H7 (cell line): ENCODE data around the gene HESX1. TPM values are rescaled to one million over a fixed set of nuclear protein-coding genes. Genes with fewer than 3 reads are reported as not detected.
A peak's percentile ranks its signal among the peaks of the same experiment; 100 is the strongest.

Experiments
- DNase-seq: peaks from one replicate; pipeline ENCODE4 v3.0.0; 2012
- H3K27me3 ChIP-seq: 2 replicates; pipeline ENCODE4 v1.6.0; 2011; ENCODE audit warnings: mild to moderate bottlenecking, low read length; ENCODE audit not compliant: control insufficient read depth, insufficient read depth
- H3K36me3 ChIP-seq: replicated peaks from 2 replicates; pipeline ENCODE4 v1.5.1; 2011; ENCODE audit warnings: low read length; ENCODE audit not compliant: control insufficient read depth, insufficient read depth
- H3K4me3 ChIP-seq: 2 replicates; pipeline ENCODE4 v1.5.1; 2011; ENCODE audit warnings: low read depth, mild to moderate bottlenecking, control low read depth, low read length, moderate library complexity; ENCODE audit not compliant: insufficient read depth
- total RNA-seq: library from RNA; depleted of rRNA; stranded (reverse); fragments of >200 nt; shearing (Covaris generic); gene quantifications from 2 replicates; pipeline ENCODE4 v1.2.3, GENCODE V29; 2014

HESX1 gene
- total RNA-seq, 1 experiment from 2014 or later, result 1.9 TPM

DNA sequence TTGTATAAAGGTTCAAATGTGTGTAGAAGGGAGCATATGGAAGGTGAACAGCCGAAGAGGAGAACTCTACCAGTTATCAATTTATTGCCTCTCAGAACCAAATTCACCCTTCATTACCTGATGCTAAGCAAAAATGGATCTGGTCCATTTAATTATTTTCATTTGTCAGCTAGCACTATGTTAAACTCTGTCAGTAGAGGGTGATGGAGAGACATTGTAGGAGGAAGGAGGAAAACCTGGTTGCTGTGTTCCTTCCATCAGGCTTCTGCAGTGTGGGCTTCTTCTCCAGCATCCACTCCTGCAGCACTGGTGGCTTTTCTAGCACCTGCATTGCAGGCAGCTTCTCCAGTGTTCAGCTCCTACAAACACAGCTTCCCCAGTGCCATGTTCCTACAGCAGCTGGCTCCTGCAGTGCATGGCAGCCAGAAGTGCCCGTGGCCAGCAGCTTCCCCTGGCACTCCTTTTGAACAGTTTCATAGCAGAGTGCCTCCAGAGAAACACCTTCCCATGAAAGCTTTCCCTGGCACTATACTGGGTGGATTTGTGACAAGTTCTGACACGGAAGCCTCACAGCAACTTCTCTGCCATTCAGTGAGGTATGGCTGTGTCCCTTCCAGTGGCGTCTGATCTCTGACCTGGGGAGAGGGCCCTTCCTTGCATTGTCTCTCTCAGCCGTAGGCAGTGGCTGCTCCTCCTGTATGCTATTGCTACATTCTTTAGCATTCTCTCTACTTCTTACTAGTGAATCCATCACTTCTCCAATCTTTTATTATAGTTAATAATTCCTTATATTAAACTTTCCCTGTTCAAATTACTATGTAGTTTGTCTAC, 20.0 kb downstream of the HESX1 start:
- H3K36me3 ChIP-seq, result no peaks in the 10 kb centered on the region
- no peaks in the 10 kb centered on the region for H3K27me3 ChIP-seq
- peak; percentile 65 for DNase-seq
- no peak overlapping the region for H3K4me3 ChIP-seq

DNA sequence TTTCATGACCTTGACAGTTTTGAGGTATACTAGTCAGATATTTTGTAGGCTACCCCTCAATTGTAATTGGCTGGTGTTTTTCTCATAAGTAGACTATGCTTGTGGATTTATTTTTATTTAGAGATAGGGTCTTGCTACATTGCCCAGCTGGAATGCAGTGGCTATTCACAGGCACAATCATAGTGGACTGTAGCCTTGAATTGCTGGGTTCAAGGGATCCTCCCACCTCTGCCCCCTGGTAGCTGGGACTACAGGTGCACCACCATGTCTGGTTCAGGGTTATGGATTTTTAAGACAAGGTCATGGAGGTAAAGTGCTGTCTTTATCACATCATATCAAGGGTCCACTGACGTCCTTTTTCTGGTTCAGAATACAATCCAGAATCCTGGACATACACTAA, 23.7 kb downstream of the HESX1 start:
- H3K27me3 ChIP-seq, result no peaks in the 10 kb centered on the region
- no peak for DNase-seq
- H3K4me3 ChIP-seq, result no peak overlapping the region
- H3K36me3 ChIP-seq, result no peaks in the 10 kb centered on the region

DNA sequence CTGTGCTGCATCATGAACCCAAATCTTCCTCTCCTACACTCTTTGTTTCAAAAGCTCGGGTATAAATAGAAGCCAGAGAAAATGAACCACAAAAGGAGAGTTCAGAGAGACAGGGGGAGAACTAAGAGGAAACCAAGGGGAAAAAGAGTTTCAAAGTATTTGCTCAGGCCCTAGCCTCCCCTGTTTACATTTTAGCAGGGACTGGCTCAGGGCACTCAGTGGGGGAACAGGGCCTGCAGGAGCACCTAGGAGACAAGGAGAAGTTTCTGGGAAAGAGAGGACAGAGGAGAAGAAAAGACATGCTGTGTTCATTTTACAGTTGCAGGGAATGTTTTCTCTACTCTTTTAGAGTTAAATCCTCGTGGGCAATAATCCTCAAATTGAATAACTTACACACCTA, 26.1 kb downstream of the HESX1 start:
- Histone ChIP-seq H3K27me3 (no peaks in the 10 kb centered on the region), H3K4me3 (no peak overlapping the region), H3K36me3 (no peaks in the 10 kb centered on the region)
- DNase-seq, result no peak

DNA sequence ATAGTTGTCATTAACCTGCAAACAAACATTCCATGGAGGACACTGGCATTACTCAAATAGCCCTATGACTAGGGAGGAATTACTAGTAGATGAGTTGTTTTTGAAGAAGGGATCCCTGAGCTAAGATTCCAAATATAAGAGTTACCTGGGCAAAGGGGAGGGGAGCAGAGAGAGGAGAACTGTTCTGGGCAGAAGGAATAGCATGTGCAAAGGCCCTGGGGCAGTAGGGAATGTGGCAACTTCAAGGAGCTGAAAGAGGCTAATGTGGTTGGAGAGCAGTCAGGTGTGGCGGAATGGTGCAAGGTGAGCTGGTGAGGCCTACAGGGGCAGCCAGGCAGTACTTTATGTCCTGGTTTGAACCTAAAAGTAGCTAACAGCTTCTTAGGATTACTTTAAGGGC, 28.8 kb downstream of the HESX1 start:
- no peaks in the 10 kb centered on the region for H3K27me3 ChIP-seq
- no peak for DNase-seq
- no peaks in the 10 kb centered on the region for H3K36me3 ChIP-seq
- H3K4me3 ChIP-seq, result no peak overlapping the region

DNA sequence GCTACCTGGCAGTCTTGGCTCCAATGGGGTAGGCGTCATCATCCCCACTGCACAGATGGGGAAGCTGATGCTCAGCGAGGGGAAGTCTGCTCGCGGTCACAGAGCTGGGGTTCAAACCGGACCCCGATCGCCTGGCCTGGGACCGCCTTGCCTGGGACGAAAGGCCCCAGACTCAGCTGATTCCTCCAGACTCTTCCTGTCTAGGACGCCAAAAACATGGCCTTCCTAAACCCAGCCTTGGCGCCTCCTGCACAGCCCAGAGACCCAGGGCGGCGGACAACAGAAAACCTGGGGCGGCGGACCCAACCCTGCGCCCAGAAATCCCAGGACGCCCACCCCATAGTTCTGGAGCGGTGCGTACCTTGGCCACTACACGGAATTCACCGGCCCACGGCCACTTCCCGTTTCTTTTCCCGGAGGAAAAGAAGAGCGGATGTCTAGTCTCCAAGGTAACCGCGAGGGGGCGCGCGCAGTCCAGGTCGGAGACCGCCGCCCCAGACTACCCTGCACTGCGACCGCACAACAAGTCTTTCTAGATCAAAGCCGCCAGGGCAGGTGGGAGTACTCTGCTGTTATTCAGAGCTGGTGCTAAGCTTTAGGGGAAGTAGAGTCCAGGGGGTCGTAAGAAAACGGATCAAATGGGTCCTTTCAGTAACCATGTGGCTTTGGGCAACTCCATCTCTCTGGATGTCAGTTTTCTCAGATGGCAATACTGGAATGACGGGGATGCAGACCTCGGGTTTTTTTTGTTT, 29.7 kb downstream of the HESX1 start:
- H3K27me3 ChIP-seq, result no peaks in the 10 kb centered on the region
- DNase-seq, result peak; percentile 89
- peak overlapping the region; percentile 24 for H3K4me3 ChIP-seq
- H3K36me3 ChIP-seq, result no peaks in the 10 kb centered on the region

DNA sequence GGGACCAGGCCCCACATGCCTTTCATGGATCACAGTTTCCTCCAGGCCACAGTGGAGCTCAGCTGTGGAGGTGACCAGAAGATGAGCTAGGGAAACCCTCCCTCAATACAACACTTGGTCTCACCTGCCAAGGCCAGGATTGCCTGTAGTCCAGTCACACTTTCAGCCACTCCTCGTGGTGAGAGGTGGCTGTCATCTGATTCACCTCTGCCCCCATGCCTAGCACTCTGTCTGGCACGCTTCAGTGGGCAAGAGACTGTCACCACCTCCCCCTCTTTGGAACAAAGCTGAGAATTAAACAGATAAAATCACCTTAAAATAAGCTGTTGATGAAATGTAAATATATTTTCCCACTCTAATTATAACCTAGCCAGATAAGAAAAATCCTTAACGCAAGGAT, 30.7 kb downstream of the HESX1 start:
- Histone ChIP-seq H3K27me3 (peaks cover 4% of the 10 kb centered on the region; the same call in 1 of the 2 replicates), H3K4me3 (no peak overlapping the region)
- DNase-seq, result no peak

DNA sequence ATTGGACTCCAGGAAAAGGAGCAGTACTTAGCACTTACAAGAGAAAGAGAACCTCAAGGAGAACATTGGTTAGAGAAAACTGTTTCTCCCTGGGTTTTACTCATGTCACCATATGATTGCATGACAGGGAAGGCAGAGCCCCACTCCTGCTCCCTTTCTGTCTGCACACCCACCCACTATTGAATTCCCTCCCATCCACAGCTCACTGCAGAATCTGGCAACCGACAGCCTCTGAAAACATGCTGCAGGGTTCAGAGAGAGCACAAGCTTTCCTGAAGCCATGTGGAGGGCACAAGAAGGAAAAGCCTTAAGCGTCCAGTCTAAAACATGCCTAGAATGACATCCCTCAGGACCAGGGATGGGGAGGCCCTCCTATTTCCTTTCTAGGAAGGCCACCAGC, 31.6 kb downstream of the HESX1 start:
- DNase-seq, result no peak

More for the DNA sequence above, 30.7 kb downstream of the HESX1 start:
- H3K36me3 ChIP-seq, result no peaks in the 10 kb centered on the region

DNA sequence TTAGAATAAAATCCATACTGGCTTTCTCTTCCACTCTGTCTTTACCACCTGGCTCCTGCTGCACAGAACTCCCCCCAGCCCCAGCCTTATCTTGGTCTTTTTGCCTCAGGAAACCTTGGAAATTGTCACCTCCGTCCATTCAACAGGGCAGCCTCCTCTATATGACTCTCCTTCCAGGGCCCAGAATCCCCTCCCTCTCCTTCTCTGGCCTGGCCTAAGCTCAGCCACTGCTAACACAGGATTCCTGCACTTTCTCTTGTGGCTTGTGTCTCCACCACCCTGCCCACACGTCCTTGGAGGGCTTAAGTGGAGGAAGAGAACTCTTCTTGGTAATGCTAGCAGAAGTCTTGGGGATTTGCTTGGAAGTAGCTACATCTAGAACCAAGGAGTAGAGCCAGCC, 33.1 kb downstream of the HESX1 start:
- peaks cover 8% of the 10 kb centered on the region; the same call in 1 of the 2 replicates for H3K27me3 ChIP-seq
- H3K36me3 ChIP-seq, result no peaks in the 10 kb centered on the region
- DNase-seq, result no peak
- no peak overlapping the region for H3K4me3 ChIP-seq

More for the DNA sequence above, 31.6 kb downstream of the HESX1 start:
- H3K4me3 ChIP-seq, result no peak overlapping the region
- no peaks in the 10 kb centered on the region for H3K36me3 ChIP-seq
- H3K27me3 ChIP-seq, result peaks cover 7% of the 10 kb centered on the region; the same call in 1 of the 2 replicates

DNA sequence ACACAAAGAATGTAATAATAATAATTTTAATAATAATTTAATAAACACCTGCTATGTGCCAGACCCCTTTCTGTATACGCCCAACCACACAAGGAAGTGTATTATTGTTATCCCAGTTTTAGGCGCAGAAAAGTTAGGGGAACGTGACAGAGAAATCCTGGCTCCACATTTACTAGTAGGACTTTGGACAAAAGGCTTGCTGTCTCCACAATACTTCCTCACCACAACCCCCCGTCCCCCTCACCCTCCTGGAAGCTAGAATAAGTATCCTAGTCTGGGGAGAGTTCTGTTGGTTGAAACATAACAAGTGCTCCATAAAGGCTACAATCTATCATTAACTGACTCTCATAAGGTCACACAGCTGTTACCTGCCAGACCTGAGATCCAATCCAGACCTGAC, 34.1 kb downstream of the HESX1 start:
- no peak for DNase-seq
- H3K27me3 ChIP-seq, result peaks cover 8% of the 10 kb centered on the region; the same call in 1 of the 2 replicates
- no peak overlapping the region for H3K4me3 ChIP-seq
- no peaks in the 10 kb centered on the region for H3K36me3 ChIP-seq

DNA sequence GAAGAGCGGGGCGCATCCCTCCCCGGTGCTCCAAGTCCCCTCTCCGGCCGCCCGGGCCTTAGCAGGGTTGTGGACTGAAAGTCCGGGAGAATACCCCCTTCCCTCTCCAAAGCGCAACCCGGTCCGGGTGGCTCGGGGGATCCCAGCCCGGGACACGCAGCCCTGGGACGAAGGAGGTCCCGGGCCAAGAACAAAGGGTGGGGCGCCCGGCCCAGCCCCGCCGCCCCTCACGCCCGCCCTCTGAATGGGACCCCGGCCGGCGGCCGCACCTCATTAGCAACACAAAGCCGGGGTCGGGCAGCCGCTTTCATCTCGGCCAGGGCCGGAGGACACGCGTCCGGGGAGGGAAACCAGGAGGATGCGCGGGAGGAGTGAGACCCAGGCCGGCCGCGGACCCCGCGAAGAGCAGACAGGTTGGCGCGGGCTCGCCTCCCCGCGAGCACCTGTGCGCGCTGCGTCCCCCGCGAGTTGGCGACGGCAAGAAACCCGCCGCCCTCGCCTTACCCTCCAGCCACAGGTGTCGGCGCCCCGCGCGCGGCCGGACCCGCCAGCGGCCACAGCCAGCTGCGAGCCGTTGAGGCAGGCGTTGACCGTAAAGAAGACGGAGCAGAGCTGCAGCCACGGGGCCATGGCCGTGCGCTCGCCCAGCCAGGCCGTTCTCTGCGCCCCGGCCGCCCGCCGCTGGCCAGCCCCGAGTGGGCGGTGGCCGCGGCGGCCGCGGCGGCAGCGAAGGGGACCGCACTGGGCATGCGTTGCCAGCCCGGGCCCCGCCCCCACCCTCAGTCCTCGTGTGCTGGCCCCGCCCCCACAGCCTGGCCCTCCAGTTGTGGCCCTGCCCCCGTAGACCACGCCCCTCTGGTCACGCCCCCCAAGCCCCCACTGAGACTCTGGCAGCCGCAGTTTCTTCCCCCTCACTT, 34.9 kb downstream of the HESX1 start, which contains the start of gene IL17RD:
IL17RD (minus strand) TSS at position 697 of the 917 bp plus-strand sequence; CDS start at position 630, 67 bp downstream.
- Histone ChIP-seq H3K27me3 (peaks cover 8% of the 10 kb centered on the region; the same call in 1 of the 2 replicates), H3K4me3 (peak within 1 kb of the TSS; percentile 88), H3K36me3 (no peaks in the 10 kb centered on the region)
- peak; percentile 97 for DNase-seq

DNA sequence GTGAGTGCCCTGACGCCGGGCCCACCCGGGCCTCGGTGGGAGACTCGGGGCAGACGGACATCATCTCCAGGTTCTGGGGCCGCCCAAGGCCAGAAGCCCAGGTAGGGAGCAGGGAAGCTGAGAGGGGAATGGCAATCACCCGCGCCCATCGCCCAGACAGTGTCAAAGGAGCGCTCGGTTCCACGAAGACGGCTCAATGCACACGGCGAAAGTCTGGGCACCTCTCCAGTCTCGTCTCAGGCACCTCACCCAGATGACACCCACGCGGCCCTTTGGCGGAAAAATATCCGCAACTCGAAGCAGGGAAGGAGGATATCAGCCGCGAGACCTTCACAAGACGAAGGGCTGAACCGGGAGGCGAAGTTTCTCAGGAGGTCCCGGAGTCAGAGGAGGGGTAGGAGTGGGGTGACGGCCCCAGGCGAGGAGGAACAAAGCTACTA, 35.5 kb downstream of the HESX1 start:
- Histone ChIP-seq H3K36me3 (no peaks in the 10 kb centered on the region), H3K4me3 (peak overlapping the region; percentile 88), H3K27me3 (peaks cover 8% of the 10 kb centered on the region; the same call in 1 of the 2 replicates)
- DNase-seq, result peak; percentile 52

DNA sequence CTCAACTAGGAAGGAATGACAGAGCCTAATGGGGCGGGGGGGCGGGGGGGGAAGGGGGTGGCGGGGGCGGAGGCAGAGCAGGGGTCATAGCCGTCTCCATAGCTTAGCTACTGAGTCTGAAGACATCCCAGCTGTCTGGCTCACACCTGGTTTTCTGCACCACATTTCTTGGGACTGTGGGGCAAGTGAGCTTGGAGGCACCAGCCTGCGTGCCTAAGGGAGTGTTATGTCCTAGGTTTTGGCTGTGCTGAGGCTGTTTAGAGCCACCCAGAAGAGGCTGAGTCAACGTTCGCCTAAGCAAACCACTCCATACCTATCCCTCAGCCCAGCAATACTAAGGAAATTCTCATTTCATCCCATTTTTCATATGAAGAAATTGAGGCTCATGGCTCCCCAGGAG, 36.0 kb downstream of the HESX1 start:
- peak overlapping the region; percentile 88 for H3K4me3 ChIP-seq
- H3K36me3 ChIP-seq, result no peaks in the 10 kb centered on the region
- H3K27me3 ChIP-seq, result peaks cover 8% of the 10 kb centered on the region; the same call in 1 of the 2 replicates
- DNase-seq, result peak; percentile 53

DNA sequence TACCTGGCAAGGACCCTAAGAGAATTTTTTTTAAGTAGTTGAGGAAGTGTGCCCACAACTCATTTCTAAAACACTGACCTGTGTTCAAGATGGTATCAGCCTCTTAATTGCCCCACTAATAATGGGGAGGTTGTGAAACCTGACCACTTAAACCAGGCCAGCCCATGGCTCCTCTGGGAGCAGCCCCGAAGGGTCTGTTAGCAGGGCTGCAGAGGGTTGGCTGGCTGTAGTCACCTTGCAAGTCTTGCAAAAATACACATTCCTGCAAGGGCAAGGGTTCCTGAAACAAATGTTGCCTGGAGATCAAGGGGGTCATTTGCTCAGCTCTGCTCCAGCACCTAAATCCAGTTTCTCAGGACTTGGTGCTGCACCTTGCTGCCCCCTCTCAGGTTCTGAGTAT, 37.9 kb downstream of the HESX1 start:
- Histone ChIP-seq H3K27me3 (peaks cover 8% of the 10 kb centered on the region; the same call in 1 of the 2 replicates), H3K36me3 (no peaks in the 10 kb centered on the region), H3K4me3 (no peak overlapping the region)
- no peak for DNase-seq
